GM12875 (cell line): ENCODE data around the gene CUL2.

Experiments
- H3K4me3 ChIP-seq: one replicate; pipeline ENCODE4 v1.5.1; 2011; ENCODE audit warnings: low read depth, low read length, control low read depth
- TF ChIP-seq, protein P1 (sequence below): IDR thresholded peaks from 2 replicates; pipeline ENCODE4 v1.5.1; 2011; ENCODE audit warnings: low read depth, mild to moderate bottlenecking, control low read depth, inconsistent platforms, low read length, moderate library complexity, borderline replicate concordance; ENCODE audit not compliant: insufficient read depth

CUL2 gene

DNA sequence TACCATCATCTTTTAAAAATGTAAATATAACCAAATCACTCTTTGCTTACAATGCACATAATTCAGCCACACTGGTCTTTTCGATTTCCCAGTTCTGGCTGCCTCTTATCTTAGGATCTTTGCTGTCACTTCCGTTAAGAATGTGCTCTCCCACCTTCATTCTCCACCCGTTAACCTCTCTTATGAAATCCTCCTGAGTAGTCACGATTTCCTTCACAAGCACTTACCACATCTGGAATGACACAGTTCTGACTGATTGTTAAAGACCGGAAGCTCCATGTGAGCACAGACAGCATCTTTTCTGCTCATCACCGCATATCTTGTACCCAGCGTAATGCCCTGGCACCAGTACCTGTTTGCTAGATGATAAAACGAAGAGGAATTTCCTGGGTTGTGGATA lies 84.3 kb downstream of the CUL2 start:
- H3K4me3 ChIP-seq: no peak overlapping the region
- TF ChIP-seq, protein P1, sequence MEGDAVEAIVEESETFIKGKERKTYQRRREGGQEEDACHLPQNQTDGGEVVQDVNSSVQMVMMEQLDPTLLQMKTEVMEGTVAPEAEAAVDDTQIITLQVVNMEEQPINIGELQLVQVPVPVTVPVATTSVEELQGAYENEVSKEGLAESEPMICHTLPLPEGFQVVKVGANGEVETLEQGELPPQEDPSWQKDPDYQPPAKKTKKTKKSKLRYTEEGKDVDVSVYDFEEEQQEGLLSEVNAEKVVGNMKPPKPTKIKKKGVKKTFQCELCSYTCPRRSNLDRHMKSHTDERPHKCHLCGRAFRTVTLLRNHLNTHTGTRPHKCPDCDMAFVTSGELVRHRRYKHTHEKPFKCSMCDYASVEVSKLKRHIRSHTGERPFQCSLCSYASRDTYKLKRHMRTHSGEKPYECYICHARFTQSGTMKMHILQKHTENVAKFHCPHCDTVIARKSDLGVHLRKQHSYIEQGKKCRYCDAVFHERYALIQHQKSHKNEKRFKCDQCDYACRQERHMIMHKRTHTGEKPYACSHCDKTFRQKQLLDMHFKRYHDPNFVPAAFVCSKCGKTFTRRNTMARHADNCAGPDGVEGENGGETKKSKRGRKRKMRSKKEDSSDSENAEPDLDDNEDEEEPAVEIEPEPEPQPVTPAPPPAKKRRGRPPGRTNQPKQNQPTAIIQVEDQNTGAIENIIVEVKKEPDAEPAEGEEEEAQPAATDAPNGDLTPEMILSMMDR: no peak

DNA sequence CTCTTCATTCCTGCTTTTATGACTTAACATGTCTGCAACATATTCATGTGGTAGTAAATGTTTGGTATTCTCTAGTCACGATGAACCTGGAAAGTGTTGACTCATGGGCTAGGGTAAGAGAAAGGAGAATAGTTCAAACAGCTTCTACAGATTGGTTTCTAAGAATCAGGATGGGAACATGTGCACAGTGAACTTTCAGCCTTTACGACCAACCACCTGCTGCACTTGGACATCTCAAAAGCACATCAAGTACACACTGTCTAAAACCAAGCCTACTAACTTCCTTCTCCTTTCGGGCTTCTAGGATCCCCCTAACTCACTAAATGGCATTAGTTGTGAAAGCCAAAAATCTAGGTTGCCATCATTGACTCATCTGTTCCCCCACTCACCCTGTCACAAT lies 85.5 kb downstream of the CUL2 start:
- TF ChIP-seq, protein P1: no peak

DNA sequence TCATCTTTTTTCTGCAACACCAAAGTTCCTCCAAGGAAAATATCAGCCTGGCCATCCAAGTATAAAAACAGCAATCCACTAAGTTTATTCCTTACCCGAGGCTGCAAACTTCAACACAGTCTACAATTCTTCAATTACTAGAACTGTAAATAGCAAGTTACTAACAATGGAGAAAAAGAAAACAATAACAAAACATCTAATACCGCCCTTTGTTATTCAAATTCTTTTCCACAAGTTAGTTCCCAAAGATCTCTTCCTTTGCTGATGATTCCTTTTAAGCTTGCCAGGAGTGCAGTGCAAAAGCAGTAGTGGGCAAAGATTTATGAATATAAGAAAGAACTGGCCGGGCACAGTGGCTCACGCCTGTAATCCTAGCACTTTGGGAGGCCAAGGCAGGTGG lies 86.2 kb downstream of the CUL2 start:
- TF ChIP-seq, protein P1: no peak
- no peak overlapping the region for H3K4me3 ChIP-seq

More for the DNA sequence above, 85.5 kb downstream of the CUL2 start:
- no peak overlapping the region for H3K4me3 ChIP-seq

DNA sequence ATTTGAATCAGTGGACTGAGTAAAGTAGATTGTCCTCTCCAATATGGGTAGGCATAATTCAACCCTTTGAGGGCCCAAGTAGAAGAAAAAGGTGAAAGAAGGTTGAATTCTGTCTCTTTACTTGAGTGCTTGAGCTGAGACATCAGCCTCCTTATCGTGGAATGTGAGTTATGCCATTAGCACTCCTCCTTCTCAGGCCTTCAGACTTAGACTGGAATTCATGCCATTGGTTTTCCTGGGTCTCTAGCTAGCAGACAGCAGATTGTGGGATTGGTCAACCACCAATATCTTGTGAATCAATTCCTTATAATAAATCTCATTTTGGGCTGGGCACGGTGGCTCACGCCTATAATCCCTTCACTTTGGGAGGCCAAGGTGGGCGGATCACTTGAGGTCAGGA lies 89.2 kb downstream of the CUL2 start:
- H3K4me3 ChIP-seq: no peak overlapping the region
- TF ChIP-seq, protein P1: no peak

DNA sequence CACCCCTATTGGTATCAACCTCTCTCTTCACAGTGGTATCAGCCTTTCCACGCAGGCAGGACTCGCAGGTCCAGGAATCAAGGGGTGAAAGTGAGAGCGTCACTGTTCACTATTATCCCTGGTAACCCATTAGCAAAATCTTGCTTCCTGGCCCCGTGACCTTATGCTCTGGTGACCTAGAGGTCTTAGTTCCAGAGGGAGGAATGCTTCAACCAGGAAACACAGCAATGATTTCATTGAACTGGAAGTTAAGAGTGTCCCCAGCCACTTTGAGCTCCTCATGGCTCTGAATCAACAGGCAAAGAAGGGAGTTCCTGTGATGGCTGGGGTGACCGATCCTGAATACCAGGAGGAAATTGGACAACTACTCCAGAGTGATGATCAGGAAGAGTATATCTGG lies 90.6 kb downstream of the CUL2 start:
- TF ChIP-seq, protein P1: no peak
- no peak overlapping the region for H3K4me3 ChIP-seq

DNA sequence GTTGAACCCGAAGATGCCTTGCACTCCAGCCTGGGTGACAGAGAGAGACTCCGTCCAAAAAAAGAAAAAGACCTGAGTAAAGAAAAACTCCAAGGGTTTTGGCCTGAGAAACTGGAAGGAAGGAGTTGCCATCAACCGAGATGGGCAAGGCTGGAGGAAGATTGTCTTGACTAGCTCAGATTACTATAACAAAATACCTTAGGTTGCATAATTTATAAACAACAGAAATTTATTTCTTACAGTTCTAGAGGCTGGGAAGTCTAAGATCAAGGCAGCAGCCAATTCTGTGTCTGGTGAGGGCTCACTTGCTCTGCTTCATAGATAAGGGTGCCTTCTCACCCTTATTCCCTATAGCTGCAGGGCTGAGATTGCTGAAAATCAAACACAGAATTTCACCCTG lies 91.2 kb downstream of the CUL2 start:
- no peak overlapping the region for H3K4me3 ChIP-seq
- TF ChIP-seq, protein P1: no peak

DNA sequence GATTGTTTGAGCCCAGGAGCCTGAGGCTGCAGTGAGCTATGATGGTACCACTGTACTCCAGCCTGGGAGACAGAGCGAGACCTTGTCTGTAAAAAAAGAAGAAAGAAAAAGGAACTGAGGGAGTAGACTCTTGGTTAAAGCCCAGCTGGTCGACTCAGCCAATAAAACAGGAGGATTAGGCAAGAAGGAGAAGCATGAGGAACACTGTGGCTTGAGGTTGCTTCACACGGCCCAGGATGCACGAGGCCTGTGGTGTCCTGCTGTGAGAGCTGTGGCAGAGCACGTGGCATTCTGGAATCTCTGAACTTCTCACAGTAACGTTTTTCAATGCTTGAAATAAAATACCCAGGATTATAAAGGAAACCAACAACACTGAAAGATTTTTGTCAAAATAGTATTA lies 93.3 kb downstream of the CUL2 start:
- H3K4me3 ChIP-seq: no peak overlapping the region
- TF ChIP-seq, protein P1: no peak
